Limb (tissue), 2 donors: ENCODE data around the gene MYMK.

ENCODE experiments used
- DNase-seq, 2 donors: peaks; one replicate each; pipeline ENCODE4 v3.0.0-alpha.2; 2016; ENCODE audit errors: extremely low spot score in 2 of 2

Gene MYMK

GRCh38 chr9:133558191-133559126 lies 33.7 kb upstream of the MYMK start:
- no peak for DNase-seq

GRCh38 chr9:133557581-133557980 lies 32.8 kb upstream of the MYMK start:
- DNase-seq = no peak

DNA sequence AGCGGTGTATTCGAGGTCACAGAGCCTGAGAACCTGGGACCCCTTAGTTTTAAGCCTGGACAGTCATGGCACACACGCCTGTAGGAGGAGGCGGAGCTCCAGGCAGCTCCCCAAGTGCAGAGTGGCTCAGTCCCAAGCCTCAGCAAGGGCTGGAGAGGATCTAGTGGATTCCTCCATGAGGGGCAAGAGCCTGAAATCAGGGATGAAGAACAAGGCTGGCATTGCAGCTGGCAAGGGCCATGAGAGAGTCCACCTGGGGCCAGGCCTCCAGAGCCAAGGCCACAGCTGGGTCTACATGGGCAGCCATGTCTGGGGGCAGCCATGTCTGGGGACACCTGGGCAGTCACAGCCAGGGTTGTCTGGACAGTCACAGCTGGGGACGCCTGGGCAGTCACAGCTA lies 31.6 kb upstream of the MYMK start:
- DNase-seq = no peak

DNA sequence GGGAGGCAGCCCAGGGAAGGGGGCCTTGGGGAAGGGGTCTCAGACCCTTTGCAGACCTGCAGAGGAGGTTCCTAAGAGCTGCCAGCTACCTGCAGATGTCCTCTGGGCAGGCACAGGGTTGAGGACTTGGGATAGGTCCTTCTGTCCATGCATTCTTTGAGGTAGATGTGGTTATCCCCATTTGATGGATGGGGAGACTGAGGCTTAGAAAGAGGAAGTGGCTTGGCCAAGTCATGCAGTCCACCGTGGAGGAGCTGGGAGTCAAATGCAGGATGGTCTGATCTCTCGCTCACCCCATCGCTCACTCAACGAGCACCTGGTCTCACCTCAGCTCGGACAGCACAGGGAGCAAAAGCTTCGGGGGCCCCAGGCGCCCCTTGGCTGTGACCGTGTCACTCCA lies 30.0 kb upstream of the MYMK start:
- no peak for DNase-seq

DNA sequence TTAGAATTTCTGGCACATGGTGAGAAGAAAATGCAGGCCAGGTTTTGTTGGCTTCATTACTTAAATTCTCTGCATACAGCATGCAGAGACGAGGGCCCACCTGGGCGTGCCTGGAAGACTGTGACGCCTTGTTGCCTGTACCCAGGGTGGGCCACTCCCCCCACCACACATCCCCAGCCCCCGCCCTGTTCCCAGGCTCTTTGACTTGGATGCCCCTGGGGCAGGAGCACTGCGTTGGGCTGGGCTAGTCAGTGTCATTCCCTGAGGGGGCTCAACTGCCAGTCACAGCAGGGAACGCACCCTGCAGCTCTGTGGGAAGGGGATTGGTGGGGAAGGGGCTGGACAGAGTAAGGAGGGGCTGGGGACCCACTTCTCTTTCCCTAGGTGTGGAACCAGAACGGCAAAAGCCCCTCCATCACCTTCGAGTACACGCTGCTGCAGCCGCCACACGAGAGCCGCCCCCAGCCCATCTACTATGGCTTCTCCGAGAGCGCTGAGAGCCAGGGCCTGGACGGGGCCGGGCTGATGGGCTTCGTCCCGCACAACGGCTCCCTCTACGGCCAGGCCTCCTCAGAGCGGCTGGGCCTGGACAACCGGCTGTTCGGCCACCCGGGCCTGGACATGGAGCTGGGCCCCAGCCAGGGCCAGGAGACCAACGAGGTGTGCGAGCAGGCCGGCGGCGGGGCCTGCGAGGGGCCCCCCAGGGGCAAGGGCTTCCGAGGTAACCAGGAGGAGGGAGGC lies 29.4 kb upstream of the MYMK start:
- DNase-seq = no peak

- DNase-seq = no peak
Observed at GRCh38 chr9:133553123-133553522, 28.4 kb upstream of the MYMK start.

DNA sequence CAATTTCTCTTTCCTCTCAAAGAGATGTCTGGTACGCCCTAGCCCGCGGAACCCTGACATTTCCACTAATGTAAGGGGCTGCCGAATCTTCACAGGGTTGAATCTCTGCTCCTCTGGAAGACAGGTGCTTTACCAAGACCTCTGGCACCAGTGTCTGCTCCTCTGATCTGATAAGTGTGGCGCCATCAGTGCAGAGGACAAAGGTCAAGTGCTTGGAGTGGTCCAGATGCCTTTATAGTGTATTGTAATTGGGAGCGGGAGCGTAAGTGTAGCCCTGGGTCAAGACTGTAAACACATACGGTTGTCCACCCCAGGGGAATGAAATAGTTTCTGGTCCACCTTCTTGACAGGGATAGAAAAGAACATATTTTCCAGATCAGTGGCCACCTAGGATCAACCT lies 27.5 kb upstream of the MYMK start:
- no peak for DNase-seq

GRCh38 chr9:133551446-133551845 lies 26.7 kb upstream of the MYMK start:
- DNase-seq = no peak

- no peak for DNase-seq
Observed at GRCh38 chr9:133547116-133547515, 22.4 kb upstream of the MYMK start.

- DNase-seq = no peak
Observed at GRCh38 chr9:133546287-133546680, 21.5 kb upstream of the MYMK start.

DNA sequence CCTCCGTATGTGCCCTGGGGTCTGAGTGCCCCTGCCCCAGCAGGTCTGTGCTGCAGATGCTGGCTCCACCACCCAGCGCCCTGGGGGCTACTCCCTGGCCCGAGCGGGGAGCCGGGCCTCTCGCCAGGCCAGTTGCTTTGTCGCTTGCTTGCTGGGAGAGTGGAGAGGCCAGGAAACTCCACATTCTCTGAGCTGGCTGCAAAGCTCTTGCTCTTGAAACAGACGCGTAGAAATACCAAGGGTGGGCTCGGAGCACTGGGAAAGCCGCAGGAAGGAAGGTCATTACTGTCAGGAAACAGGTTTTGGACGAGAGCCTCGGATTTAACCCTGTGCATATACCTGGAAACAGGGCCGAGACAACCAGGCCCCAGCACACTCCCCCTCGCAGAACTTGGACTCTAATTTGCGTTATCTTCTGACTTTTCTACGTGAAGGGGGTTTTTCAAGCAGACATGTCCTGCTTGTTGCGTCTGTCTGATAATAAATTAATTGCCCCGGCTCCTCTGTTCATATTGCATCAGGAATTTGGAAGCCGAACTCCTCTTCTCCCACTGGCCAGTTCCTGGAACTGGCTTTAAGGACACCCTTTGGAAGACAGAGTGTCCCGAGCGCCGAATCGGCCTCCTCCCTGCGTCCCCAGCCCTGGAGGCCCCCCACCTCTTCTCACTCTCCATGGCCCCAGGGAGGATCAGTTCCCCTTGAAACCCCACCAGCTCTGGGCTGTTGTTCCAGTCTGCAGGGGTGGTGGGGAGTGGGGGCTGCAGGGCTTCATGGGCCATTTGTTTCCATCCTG lies 20.9 kb upstream of the MYMK start:
- no peak for DNase-seq

GRCh38 chr9:133543772-133544467 lies 19.2 kb upstream of the MYMK start:
- DNase-seq = no peak

- no peak for DNase-seq
Observed at GRCh38 chr9:133542002-133542401, 17.2 kb upstream of the MYMK start.

DNA sequence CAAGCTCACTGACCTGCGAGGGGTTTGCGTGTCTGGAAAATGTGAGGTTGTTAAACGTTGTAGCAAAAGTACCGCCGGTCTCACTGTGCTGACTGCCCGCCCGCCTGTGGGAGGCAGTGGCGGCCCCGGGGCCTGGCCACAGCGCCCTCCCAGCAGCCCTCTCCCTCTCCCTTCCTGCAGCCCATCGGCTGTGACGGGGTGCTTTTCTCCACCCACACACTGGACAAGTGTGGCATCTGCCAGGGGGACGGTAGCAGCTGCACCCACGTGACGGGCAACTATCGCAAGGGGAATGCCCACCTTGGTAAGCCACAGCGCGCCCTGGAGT lies 15.9 kb upstream of the MYMK start:
- no peak for DNase-seq

DNA sequence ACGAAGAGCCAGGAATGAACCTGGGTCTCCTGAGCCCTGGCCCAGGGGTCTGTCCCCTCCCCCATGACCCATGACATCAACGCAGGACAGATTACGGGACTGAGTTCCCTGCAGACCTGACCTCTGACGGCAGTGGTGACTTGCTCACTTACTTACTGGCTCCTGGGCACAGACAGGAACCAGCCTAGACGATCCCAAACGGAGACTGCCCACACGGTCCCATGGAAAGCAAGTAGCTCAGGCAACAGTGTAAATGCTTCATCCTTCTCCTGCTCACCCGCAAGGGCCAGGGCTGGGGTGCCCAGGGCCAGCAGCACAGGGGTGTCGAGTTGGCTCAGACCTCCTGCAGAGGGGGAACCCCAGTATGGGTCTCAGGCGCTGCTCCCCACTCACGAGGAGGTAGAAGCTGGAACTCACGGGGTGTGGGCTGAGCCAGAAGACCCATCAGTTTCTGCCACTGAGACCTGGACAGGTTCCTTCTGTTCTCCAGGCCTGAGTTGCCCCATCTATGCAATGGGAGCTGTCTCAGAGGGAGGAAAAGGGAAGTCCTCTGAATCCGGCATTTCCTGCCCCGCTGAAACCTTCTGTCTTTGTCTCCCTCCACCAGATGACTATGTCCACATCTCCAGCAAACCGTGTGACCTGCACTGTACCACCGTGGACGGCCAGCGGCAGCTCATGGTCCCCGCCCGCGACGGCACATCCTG lies 15.4 kb upstream of the MYMK start:
- DNase-seq = no peak

DNA sequence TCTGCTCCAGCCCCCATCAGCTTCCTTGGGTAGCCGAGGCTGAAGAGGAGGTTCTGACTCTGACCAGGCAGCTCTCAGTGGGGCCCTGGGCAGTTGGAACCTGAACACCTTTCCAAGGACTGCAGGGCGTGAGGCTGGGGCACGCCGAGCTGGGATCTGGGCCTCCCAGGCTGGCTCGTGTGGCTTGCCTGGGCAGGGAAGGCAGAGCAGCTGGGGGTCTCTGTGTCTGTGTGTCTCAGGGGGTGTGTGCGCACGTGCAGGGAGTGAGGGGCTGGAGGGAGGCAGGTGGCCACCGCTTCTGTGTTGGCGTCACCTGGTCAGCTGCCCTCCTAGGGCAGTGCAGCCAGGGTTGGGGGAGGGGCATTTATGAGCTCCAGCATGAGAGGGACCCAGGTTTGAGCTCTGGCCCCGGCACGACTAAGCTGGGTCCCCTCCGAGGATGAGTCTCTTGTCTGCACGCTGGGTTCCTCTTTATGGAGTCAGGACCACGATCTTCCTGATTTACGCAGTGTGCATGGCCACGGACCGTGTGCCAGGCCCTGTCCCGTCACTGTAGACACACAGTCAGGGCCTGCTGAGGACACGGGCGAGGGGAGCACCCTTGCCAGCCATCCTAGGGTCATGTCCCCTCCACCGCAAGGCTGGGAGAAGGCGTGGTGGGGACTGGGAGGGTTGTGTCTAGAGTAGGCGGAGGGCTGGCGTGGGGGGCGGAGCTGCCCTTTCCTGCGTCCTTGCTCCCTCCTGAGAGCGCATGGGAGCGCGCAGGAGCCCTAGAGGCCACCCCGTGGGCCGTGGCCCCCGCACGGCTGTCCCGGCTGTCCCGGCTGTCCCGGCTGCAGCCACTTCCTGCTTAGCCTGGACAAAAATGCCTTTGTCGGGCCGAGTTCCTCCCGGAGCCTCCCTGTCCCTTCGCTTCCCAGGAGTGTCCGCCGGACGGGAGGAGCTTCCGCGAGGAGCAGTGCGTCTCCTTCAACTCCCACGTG lies 14.4 kb upstream of the MYMK start:
- DNase-seq = no peak

DNA sequence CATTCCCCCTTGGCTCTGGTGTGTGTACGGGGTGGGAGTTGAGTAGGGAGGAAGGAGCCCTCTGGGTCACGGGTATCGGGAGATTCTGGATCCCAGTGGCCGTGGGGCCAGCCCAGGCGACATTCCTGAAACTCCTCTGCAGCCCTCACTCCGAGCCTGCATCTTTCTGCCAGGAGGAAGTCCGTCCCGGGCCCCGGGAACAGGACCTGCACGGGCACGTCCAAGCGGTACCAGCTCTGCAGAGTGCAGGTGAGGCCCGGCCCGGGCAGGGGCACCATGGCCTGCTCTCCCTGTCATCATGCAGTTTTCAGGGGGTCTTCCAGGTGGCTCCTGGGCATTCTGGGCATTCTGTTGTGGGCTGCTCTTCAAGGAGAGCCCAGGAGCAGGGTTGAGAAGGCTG lies 13.4 kb upstream of the MYMK start:
- DNase-seq = no peak

- no peak for DNase-seq
Observed at GRCh38 chr9:133537257-133537656, 12.5 kb upstream of the MYMK start.

- no peak for DNase-seq
Observed at GRCh38 chr9:133536536-133536935, 11.8 kb upstream of the MYMK start.

- no peak for DNase-seq
Observed at GRCh38 chr9:133536080-133536479, 11.3 kb upstream of the MYMK start.
